CD14-positive monocyte (primary cell): ENCODE measurements around the gene F2. TPM values are rescaled to one million over a fixed set of nuclear protein-coding genes. Genes with fewer than 3 reads are reported as not detected.

Experiments used
- DNase-seq, 3 donors: peaks; one replicate each; pipeline ENCODE4 v3.0.0-alpha.2; 2011 to 2022
- H2AFZ ChIP-seq: 2 replicates; pipeline ENCODE4 v1.6.0; 2012; ENCODE audit warnings: mild to moderate bottlenecking, low read depth, low read length, inconsistent platforms; ENCODE audit not compliant: insufficient read depth, poor library complexity, severe bottlenecking
- H3K27ac ChIP-seq, 2 donors: 1 replicate in 1 of 2; 2 replicates in 1 of 2; pipeline ENCODE4 v1.5.1; 2012 to 2013; ENCODE audit warnings: low read length in 2 of 2, control low read depth in 1 of 2, inconsistent platforms in 1 of 2, low read depth in 1 of 2, mild to moderate bottlenecking in 1 of 2
- H3K27me3 ChIP-seq, 2 donors: one replicate each; pipeline versions ENCODE4 v1.6.0 to v1.6.1; 2011 to 2013; ENCODE audit warnings: low read length in 2 of 2; ENCODE audit not compliant: control insufficient read depth in 2 of 2, insufficient read depth in 2 of 2
- H3K36me3 ChIP-seq, 2 donors: replicated peaks in 1 of 2; 1 replicate in 1 of 2; 2 replicates in 1 of 2; pipeline versions ENCODE4 v1.5.1 to v1.6.1; 2012 to 2013; ENCODE audit warnings: low read length in 2 of 2, control low read depth in 1 of 2, inconsistent platforms in 1 of 2, mild to moderate bottlenecking in 1 of 2; ENCODE audit not compliant: insufficient read depth in 2 of 2, control insufficient read depth in 1 of 2
- H3K4me1 ChIP-seq, 2 donors: 1 replicate in 1 of 2; 2 replicates in 1 of 2; pipeline versions ENCODE4 v1.5.1 to v1.6.1; 2012 to 2013; ENCODE audit warnings: low read length in 2 of 2, control low read depth in 1 of 2, inconsistent platforms in 1 of 2, mild to moderate bottlenecking in 1 of 2, moderate library complexity in 1 of 2; ENCODE audit not compliant: insufficient read depth in 2 of 2, control insufficient read depth in 1 of 2
- H3K4me2 ChIP-seq: replicated peaks from 2 replicates; pipeline ENCODE3; 2012; ENCODE audit warnings: low read length, moderate library complexity, mild to moderate bottlenecking; ENCODE audit not compliant: poor library complexity, severe bottlenecking; ENCODE audit errors: extremely low read depth
- H3K4me3 ChIP-seq, 3 experiments: fragments of 200-600 bp in 1 of 3; sonication (generic) in 1 of 3; replicated peaks in 1 of 3; 1 replicate in 2 of 3; 2 replicates in 1 of 3; pipeline ENCODE4 v1.5.1; 2011 to 2013; ENCODE audit warnings: low read length in 3 of 3, mild to moderate bottlenecking in 3 of 3, control low read depth in 2 of 3, low read depth in 2 of 3, inconsistent platforms in 1 of 3, moderate library complexity in 1 of 3
- H3K79me2 ChIP-seq: 2 replicates; pipeline ENCODE4 v1.6.0; 2012; ENCODE audit warnings: mild to moderate bottlenecking, control low read depth, inconsistent platforms, low read length, moderate library complexity; ENCODE audit not compliant: insufficient read depth
- H3K9ac ChIP-seq: 2 replicates; pipeline ENCODE4 v1.6.0; 2017; ENCODE audit warnings: low read length, mild to moderate bottlenecking; ENCODE audit not compliant: insufficient read depth, poor library complexity, severe bottlenecking
- H3K9me3 ChIP-seq, 2 donors: replicated peaks in 1 of 2; 1 replicate in 1 of 2; 2 replicates in 1 of 2; pipeline versions ENCODE4 v1.5.1 to v1.6.1; 2012 to 2013; ENCODE audit warnings: low read length in 2 of 2, control low read depth in 1 of 2; ENCODE audit not compliant: control insufficient read depth in 1 of 2, insufficient read depth in 1 of 2
- H4K20me1 ChIP-seq: 2 replicates; pipeline ENCODE4 v1.6.0; 2012; ENCODE audit warnings: mild to moderate bottlenecking, low read length, control low read depth, moderate library complexity; ENCODE audit not compliant: insufficient read depth
- H3K27ac Mint-ChIP-seq, 7 donors: one replicate each; pipeline ENCODE4 v1.8.0; 2020; ENCODE audit warnings: mild to moderate bottlenecking in 7 of 7, mixed read lengths in 7 of 7, moderate library complexity in 6 of 7, inconsistent platforms in 2 of 7
- H3K27me3 Mint-ChIP-seq, 3 donors: one replicate each; pipeline ENCODE4 v1.8.0; 2021 to 2022; ENCODE audit warnings: low read depth in 3 of 3, mild to moderate bottlenecking in 3 of 3, mixed read lengths in 3 of 3, moderate library complexity in 3 of 3, inconsistent platforms in 1 of 3
- H3K36me3 Mint-ChIP-seq, 2 donors: one replicate each; pipeline ENCODE4 v1.8.0; 2020; ENCODE audit warnings: mixed read lengths in 2 of 2, inconsistent platforms in 1 of 2, mild to moderate bottlenecking in 1 of 2
- H3K4me1 Mint-ChIP-seq: one replicate; pipeline ENCODE4 v1.8.0; 2020; ENCODE audit warnings: mild to moderate bottlenecking, mixed read lengths
- H3K4me3 Mint-ChIP-seq, 2 donors: one replicate each; pipeline ENCODE4 v1.8.0; 2020; ENCODE audit warnings: mild to moderate bottlenecking in 2 of 2, mixed read lengths in 2 of 2, moderate library complexity in 1 of 2
- H3K9me3 Mint-ChIP-seq, 7 donors: one replicate each; pipeline ENCODE4 v1.8.0; 2020 to 2022; ENCODE audit warnings: mixed read lengths in 7 of 7, mild to moderate bottlenecking in 6 of 7, moderate library complexity in 6 of 7, inconsistent platforms in 2 of 7
- CTCF ChIP-seq: fragments of 200-600 bp; IDR thresholded peaks from one replicate; pipeline ENCODE4 v1.8.0; 2022; ENCODE audit warnings: antibody characterized with exemption, mild to moderate bottlenecking
- WGBS: methylation state at CpG from one replicate; pipeline ENCODE4 v1.1.5; 2013; ENCODE audit warnings: missing lambda C conversion rate; ENCODE audit not compliant: insufficient coverage; 5-methylcytosine and 5-hydroxymethylcytosine counted together
- intact Hi-C, 2 donors: fragments of 100-400 bp; cut with micrococcal nuclease; formaldehyde crosslinking; loops; one replicate each; pipeline versions ENCODE4 v1.15.0 to v1.15.1; 2023
- polyA plus RNA-seq, 3 donors: library from polyadenylated mRNA; depleted of rRNA in 1 of 3; unstranded in 2 of 3; stranded (reverse) in 1 of 3; fragments of 300-500 nt in 2 of 3; fragments of >200 nt in 1 of 3; fragmentation: Illumina TruSeq in 2 of 3; gene quantifications; 1 replicate in 2 of 3; 2 replicates in 1 of 3; pipeline ENCODE4 v1.2.3, GENCODE V29; 2012 to 2021

The F2 gene
- polyA plus RNA-seq, 3 donors = not detected

- Histone ChIP-seq H3K9me3 (no peaks in the 10 kb centered on the region), H3K36me3 (no peaks in the 10 kb centered on the region), H3K9ac (no peak overlapping the region), H3K27ac (no peak overlapping the region), H3K4me1 (no peaks in the 10 kb centered on the region), H3K4me3 (no peak overlapping the region), H3K79me2 (no peaks in the 10 kb centered on the region), H3K27me3 (no peaks in the 10 kb centered on the region), H3K4me2 (no peak overlapping the region), H2AFZ (no peak overlapping the region), H4K20me1 (no peaks in the 10 kb centered on the region)
- 91% methylated on average over 15 of the region's 17 CpGs for WGBS
- no peaks in the 10 kb centered on the region for H3K36me3 Mint-ChIP-seq
- H3K27ac Mint-ChIP-seq = no peak overlapping the region
- TF ChIP-seq CTCF = no peak
- peaks cover 1% of the 10 kb centered on the region for H3K4me1 Mint-ChIP-seq
- peaks cover 2 to 5% (median 3%) of the 10 kb centered on the region in 3 donors for H3K27me3 Mint-ChIP-seq
- H3K9me3 Mint-ChIP-seq = no peaks in the 10 kb centered on the region
- intact Hi-C loops = no loop called here
- DNase-seq = no peak
- no peak overlapping the region for H3K4me3 Mint-ChIP-seq
Measured at GRCh38 chr11:46727952-46728658, 9.1 kb downstream of the F2 start.

GRCh38 chr11:46728659-46729040 is 9.6 kb downstream of the F2 start:
- H3K27ac ChIP-seq = no peak overlapping the region
- H3K9me3 Mint-ChIP-seq = no peaks in the 10 kb centered on the region
- H3K36me3 ChIP-seq = no peaks in the 10 kb centered on the region
- no peak overlapping the region for H3K4me3 ChIP-seq
- H3K4me1 ChIP-seq = no peaks in the 10 kb centered on the region
- H3K9ac ChIP-seq = no peak overlapping the region
- H3K36me3 Mint-ChIP-seq = no peaks in the 10 kb centered on the region
- no peak overlapping the region for H3K27ac Mint-ChIP-seq
- H3K4me3 Mint-ChIP-seq = no peak overlapping the region
- WGBS = 96% methylated on average over 6 of the region's 9 CpGs
- H3K79me2 ChIP-seq = no peaks in the 10 kb centered on the region
- H3K9me3 ChIP-seq = no peaks in the 10 kb centered on the region
- no peaks in the 10 kb centered on the region for H4K20me1 ChIP-seq
- H3K27me3 ChIP-seq = no peaks in the 10 kb centered on the region
- DNase-seq = no peak
- H3K4me2 ChIP-seq = no peak overlapping the region
- intact Hi-C loops = no loop called here
- no peak for TF ChIP-seq CTCF
- peaks cover 2 to 5% (median 3%) of the 10 kb centered on the region in 3 donors for H3K27me3 Mint-ChIP-seq
- no peak overlapping the region for H2AFZ ChIP-seq
- no peaks in the 10 kb centered on the region for H3K4me1 Mint-ChIP-seq
